Measurements from ENCODE around the gene MMP17. TPM values are rescaled to one million over a fixed set of nuclear protein-coding genes. Genes with fewer than 3 reads are reported as not detected.

The MMP17 gene
- polyA plus RNA-seq, 3 donors from 2014 or later, result 0.72 TPM; not detected in 2

GRCh38 chr12:131897875-131898274 lies 69.7 kb downstream of the MMP17 start:
- H3K4me1 Mint-ChIP-seq, result peaks cover 11 to 38% of the 10 kb centered on the region in 2 donors
- peak overlapping the region in 4 of 5 donors; percentile 12 to 58 (median 23) for H3K4me3 Mint-ChIP-seq
- H3K36me3 Mint-ChIP-seq, result peaks cover 0 to 3% (median 0%) of the 10 kb centered on the region in 3 donors
- H3K9me3 Mint-ChIP-seq, result no peaks in the 10 kb centered on the region
- peak overlapping the region in 2 of 6 donors; percentile 16 to 30 for H3K27ac Mint-ChIP-seq
- peaks cover 0 to 4% (median 3%) of the 10 kb centered on the region in 3 donors for H3K27me3 Mint-ChIP-seq (ENCODE audit: low read depth in 3 of 3)
- DNase-seq, result no peak

- Mint-ChIP-seq H3K27me3 (ENCODE audit: low read depth in 3 of 3) (peaks cover 0 to 4% (median 4%) of the 10 kb centered on the region in 3 donors), H3K36me3 (peaks cover 0 to 3% (median 0%) of the 10 kb centered on the region in 3 donors), H3K27ac (no peak overlapping the region), H3K4me1 (peaks cover 4 to 38% of the 10 kb centered on the region in 2 donors), H3K4me3 (no peak overlapping the region), H3K9me3 (no peaks in the 10 kb centered on the region)
- no peak for DNase-seq
Measured at GRCh38 chr12:131900397-131900796, 72.2 kb downstream of the MMP17 start.

Other genes with a start within 250 kb of the MMP17 start
- gene SFSWAP, start 117.3 kb upstream of the MMP17 start, polyA plus RNA-seq, result 10 to 100 TPM in 2 of 3 donors, 1 to 10 TPM in 1; 6.0 to 26.2 (median 16.6) TPM
- 1 to 10 TPM in 1 of 3 donors, under 1 TPM in 1, not detected in 1; 0.36 to 1.2 TPM for gene ULK1, start 66.2 kb downstream of the MMP17 start, polyA plus RNA-seq
- gene PUS1, start 100.9 kb downstream of the MMP17 start, polyA plus RNA-seq, result 10 to 100 TPM in 1 of 3 donors, 1 to 10 TPM in 2; 4.4 to 14.5 (median 6.2) TPM
- gene EP400, start 121.5 kb downstream of the MMP17 start, polyA plus RNA-seq, result 1 to 10 TPM in 1 of 3 donors, under 1 TPM in 2; 0.05 to 4.1 (median 0.74) TPM